ENCODE measurements around the gene FPGS. TPM values are rescaled to one million over a fixed set of nuclear protein-coding genes. Genes with fewer than 3 reads are reported as not detected.
A peak's percentile ranks its signal among the peaks of the same experiment; 100 is the strongest.

Gene FPGS
- total and polyA plus RNA-seq, 4 donors = 20.4 to 61.1 (median 42.7) TPM

GRCh38 chr9:127813686-127814226, 11.1 kb downstream of the FPGS start:
- no peak overlapping the region for H3K9ac ChIP-seq (ENCODE audit: low read depth in 1 of 2, low read length in 2 of 2)
- H3K4me1 ChIP-seq (ENCODE audit: control insufficient read depth in 4 of 4, insufficient read depth in 4 of 4, low read length in 3 of 4) = peaks cover 7 to 17% (median 12%) of the 10 kb centered on the region in 4 donors
- TF ChIP-seq GABPA (IDR thresholded peaks at IDR 0.05 in 1 of 2, conservative IDR thresholded peaks at IDR 0.05 in 1 of 2) (no peak), RAD21 (IDR thresholded peaks at IDR 0.05) (no peak), JUND (IDR thresholded peaks at IDR 0.05) (no peak), FOXA1 (IDR thresholded peaks at IDR 0.05) (no peak), FOXA2 (IDR thresholded peaks at IDR 0.05) (no peak), SP1 (IDR thresholded peaks at IDR 0.05) (no peak), NR2F2 (IDR thresholded peaks at IDR 0.05) (peak; percentile 8)
- TF ChIP-seq, protein P1, sequence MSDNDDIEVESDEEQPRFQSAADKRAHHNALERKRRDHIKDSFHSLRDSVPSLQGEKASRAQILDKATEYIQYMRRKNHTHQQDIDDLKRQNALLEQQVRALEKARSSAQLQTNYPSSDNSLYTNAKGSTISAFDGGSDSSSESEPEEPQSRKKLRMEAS (IDR thresholded peaks at IDR 0.05) = no peak
- WGBS = 67% methylated on average over 9 of the region's 9 CpGs
- H3K9me3 ChIP-seq (ENCODE audit: control insufficient read depth in 4 of 4, low read length in 3 of 4) = no peaks in the 10 kb centered on the region
- H3K27ac ChIP-seq (ENCODE audit: low read depth in 1 of 2, low read length in 2 of 2) = no peak overlapping the region
- H3K36me3 ChIP-seq (ENCODE audit: control insufficient read depth in 4 of 4, insufficient read depth in 3 of 4, low read depth in 1 of 4, low read length in 3 of 4) = peaks cover 21 to 50% (median 25%) of the 10 kb centered on the region in 4 donors
- DNase-seq (ENCODE audit: low spot score) = peak; percentile 35
- H3K4me3 ChIP-seq (ENCODE audit: low read depth in 1 of 3, low read length in 3 of 3) = no peak overlapping the region
- H3K27me3 ChIP-seq (ENCODE audit: control insufficient read depth in 4 of 4, insufficient read depth in 4 of 4, low read length in 3 of 4) = no peaks in the 10 kb centered on the region

- Histone ChIP-seq H3K4me1 (ENCODE audit: control insufficient read depth in 4 of 4, insufficient read depth in 4 of 4, low read length in 3 of 4) (peaks cover 5 to 9% (median 6%) of the 10 kb centered on the region in 4 donors), H3K9me3 (ENCODE audit: control insufficient read depth in 4 of 4, low read length in 3 of 4) (no peaks in the 10 kb centered on the region), H3K27me3 (ENCODE audit: control insufficient read depth in 4 of 4, insufficient read depth in 4 of 4, low read length in 3 of 4) (no peaks in the 10 kb centered on the region), H3K27ac (ENCODE audit: low read depth in 1 of 2, low read length in 2 of 2) (no peak overlapping the region), H3K4me3 (ENCODE audit: low read depth in 1 of 3, low read length in 3 of 3) (no peak overlapping the region), H3K36me3 (ENCODE audit: control insufficient read depth in 4 of 4, insufficient read depth in 3 of 4, low read depth in 1 of 4, low read length in 3 of 4) (peaks cover 21 to 54% (median 26%) of the 10 kb centered on the region in 4 donors), H3K9ac (ENCODE audit: low read depth in 1 of 2, low read length in 2 of 2) (no peak overlapping the region)
- 89% methylated on average over 11 of the region's 11 CpGs for WGBS
- DNase-seq (ENCODE audit: low spot score) = no peak
- TF ChIP-seq EGR1 (IDR thresholded peaks at IDR 0.05; ENCODE audit: low read depth in 2 of 2) (no peak), GABPA (IDR thresholded peaks at IDR 0.05 in 1 of 2, conservative IDR thresholded peaks at IDR 0.05 in 1 of 2) (no peak), JUND (IDR thresholded peaks at IDR 0.05) (no peak), NR2F2 (IDR thresholded peaks at IDR 0.05) (no peak), HNF4G (IDR thresholded peaks at IDR 0.05) (no peak), RXRA (IDR thresholded peaks at IDR 0.05) (no peak), SP1 (IDR thresholded peaks at IDR 0.05) (no peak), RAD21 (IDR thresholded peaks at IDR 0.05) (no peak), FOXA1 (IDR thresholded peaks at IDR 0.05) (no peak), FOXA2 (IDR thresholded peaks at IDR 0.05) (no peak), HNF4A (conservative IDR thresholded peaks at IDR 0.05) (no peak), YY1 (IDR thresholded peaks at IDR 0.05) (no peak), TAF1 (conservative IDR thresholded peaks at IDR 0.05) (no peak)
- TF ChIP-seq, protein P1 (IDR thresholded peaks at IDR 0.05) = no peak
- TF ChIP-seq, protein P2, sequence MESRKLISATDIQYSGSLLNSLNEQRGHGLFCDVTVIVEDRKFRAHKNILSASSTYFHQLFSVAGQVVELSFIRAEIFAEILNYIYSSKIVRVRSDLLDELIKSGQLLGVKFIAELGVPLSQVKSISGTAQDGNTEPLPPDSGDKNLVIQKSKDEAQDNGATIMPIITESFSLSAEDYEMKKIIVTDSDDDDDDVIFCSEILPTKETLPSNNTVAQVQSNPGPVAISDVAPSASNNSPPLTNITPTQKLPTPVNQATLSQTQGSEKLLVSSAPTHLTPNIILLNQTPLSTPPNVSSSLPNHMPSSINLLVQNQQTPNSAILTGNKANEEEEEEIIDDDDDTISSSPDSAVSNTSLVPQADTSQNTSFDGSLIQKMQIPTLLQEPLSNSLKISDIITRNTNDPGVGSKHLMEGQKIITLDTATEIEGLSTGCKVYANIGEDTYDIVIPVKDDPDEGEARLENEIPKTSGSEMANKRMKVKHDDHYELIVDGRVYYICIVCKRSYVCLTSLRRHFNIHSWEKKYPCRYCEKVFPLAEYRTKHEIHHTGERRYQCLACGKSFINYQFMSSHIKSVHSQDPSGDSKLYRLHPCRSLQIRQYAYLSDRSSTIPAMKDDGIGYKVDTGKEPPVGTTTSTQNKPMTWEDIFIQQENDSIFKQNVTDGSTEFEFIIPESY (IDR thresholded peaks at IDR 0.05) = no peak
- TF ChIP-seq, protein P3, sequence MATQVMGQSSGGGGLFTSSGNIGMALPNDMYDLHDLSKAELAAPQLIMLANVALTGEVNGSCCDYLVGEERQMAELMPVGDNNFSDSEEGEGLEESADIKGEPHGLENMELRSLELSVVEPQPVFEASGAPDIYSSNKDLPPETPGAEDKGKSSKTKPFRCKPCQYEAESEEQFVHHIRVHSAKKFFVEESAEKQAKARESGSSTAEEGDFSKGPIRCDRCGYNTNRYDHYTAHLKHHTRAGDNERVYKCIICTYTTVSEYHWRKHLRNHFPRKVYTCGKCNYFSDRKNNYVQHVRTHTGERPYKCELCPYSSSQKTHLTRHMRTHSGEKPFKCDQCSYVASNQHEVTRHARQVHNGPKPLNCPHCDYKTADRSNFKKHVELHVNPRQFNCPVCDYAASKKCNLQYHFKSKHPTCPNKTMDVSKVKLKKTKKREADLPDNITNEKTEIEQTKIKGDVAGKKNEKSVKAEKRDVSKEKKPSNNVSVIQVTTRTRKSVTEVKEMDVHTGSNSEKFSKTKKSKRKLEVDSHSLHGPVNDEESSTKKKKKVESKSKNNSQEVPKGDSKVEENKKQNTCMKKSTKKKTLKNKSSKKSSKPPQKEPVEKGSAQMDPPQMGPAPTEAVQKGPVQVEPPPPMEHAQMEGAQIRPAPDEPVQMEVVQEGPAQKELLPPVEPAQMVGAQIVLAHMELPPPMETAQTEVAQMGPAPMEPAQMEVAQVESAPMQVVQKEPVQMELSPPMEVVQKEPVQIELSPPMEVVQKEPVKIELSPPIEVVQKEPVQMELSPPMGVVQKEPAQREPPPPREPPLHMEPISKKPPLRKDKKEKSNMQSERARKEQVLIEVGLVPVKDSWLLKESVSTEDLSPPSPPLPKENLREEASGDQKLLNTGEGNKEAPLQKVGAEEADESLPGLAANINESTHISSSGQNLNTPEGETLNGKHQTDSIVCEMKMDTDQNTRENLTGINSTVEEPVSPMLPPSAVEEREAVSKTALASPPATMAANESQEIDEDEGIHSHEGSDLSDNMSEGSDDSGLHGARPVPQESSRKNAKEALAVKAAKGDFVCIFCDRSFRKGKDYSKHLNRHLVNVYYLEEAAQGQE (IDR thresholded peaks at IDR 0.05) = no peak
- TF ChIP-seq, protein P4, sequence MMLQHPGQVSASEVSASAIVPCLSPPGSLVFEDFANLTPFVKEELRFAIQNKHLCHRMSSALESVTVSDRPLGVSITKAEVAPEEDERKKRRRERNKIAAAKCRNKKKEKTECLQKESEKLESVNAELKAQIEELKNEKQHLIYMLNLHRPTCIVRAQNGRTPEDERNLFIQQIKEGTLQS (IDR thresholded peaks at IDR 0.05) = no peak
- TF ChIP-seq, protein P5, sequence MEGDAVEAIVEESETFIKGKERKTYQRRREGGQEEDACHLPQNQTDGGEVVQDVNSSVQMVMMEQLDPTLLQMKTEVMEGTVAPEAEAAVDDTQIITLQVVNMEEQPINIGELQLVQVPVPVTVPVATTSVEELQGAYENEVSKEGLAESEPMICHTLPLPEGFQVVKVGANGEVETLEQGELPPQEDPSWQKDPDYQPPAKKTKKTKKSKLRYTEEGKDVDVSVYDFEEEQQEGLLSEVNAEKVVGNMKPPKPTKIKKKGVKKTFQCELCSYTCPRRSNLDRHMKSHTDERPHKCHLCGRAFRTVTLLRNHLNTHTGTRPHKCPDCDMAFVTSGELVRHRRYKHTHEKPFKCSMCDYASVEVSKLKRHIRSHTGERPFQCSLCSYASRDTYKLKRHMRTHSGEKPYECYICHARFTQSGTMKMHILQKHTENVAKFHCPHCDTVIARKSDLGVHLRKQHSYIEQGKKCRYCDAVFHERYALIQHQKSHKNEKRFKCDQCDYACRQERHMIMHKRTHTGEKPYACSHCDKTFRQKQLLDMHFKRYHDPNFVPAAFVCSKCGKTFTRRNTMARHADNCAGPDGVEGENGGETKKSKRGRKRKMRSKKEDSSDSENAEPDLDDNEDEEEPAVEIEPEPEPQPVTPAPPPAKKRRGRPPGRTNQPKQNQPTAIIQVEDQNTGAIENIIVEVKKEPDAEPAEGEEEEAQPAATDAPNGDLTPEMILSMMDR (IDR thresholded peaks at IDR 0.05; ENCODE audit: low read depth, low read length, missing input control) = no peak
Measured at GRCh38 chr9:127814619-127815511, 12.2 kb downstream of the FPGS start.

Measured in liver (tissue), 9 donors.